ENCODE data around the gene POLR2L.
A peak's percentile ranks its signal among the peaks of the same experiment; 100 is the strongest.

Gene POLR2L

GRCh38 chr11:809287-810039, 32.9 kb downstream of the POLR2L start, which contains the start of gene RPLP2:
TSS of gene RPLP2 (plus strand) at chr11:809967. CDS start at chr11:810235, 268 bp downstream.
- Histone ChIP-seq H3K27me3 (ENCODE audit: control insufficient read depth, insufficient read depth, low read length) (no peaks in the 10 kb centered on the region), H3K9ac (ENCODE audit: low read depth, low read length) (peak within 1 kb of the TSS; percentile 93), H3K36me3 (ENCODE audit: insufficient read depth, low read length) (peaks cover 36% of the 10 kb centered on the region), H3K9me3 (replicated peaks; ENCODE audit: low read length) (no peaks in the 10 kb centered on the region), H3K4me3 (ENCODE audit: low read length) (peak within 1 kb of the TSS; percentile 79), H3K4me2 (ENCODE audit: low read length) (peak within 1 kb of the TSS; percentile 98), H3K4me1 (ENCODE audit: control insufficient read depth, insufficient read depth, low read length) (peaks cover 29% of the 10 kb centered on the region)

- H3K4me2 ChIP-seq (ENCODE audit: low read length) = peak overlapping the region; percentile 98
- H3K9ac ChIP-seq (ENCODE audit: low read depth, low read length) = peak overlapping the region; percentile 93
- H3K9me3 ChIP-seq (replicated peaks; ENCODE audit: low read length) = no peaks in the 10 kb centered on the region
- peak overlapping the region; percentile 79 for H3K4me3 ChIP-seq (ENCODE audit: low read length)
- H3K4me1 ChIP-seq (ENCODE audit: control insufficient read depth, insufficient read depth, low read length) = peaks cover 37% of the 10 kb centered on the region
- peaks cover 32% of the 10 kb centered on the region for H3K36me3 ChIP-seq (ENCODE audit: insufficient read depth, low read length)
- H3K27me3 ChIP-seq (ENCODE audit: control insufficient read depth, insufficient read depth, low read length) = no peaks in the 10 kb centered on the region
Observed at GRCh38 chr11:808427-809286, 33.7 kb downstream of the POLR2L start.

- Histone ChIP-seq H3K4me2 (ENCODE audit: low read length) (peak overlapping the region; percentile 88), H3K36me3 (ENCODE audit: insufficient read depth, low read length) (peaks cover 20% of the 10 kb centered on the region), H3K9ac (ENCODE audit: low read depth, low read length) (peak overlapping the region; percentile 81), H3K4me3 (ENCODE audit: low read length) (peak overlapping the region; percentile 66), H3K9me3 (replicated peaks; ENCODE audit: low read length) (no peaks in the 10 kb centered on the region), H3K27me3 (ENCODE audit: control insufficient read depth, insufficient read depth, low read length) (no peaks in the 10 kb centered on the region), H3K4me1 (ENCODE audit: control insufficient read depth, insufficient read depth, low read length) (peaks cover 20% of the 10 kb centered on the region)
Observed at GRCh38 chr11:804599-804964, 37.7 kb downstream of the POLR2L start.

GRCh38 chr11:803770-804598, 38.3 kb downstream of the POLR2L start:
- Histone ChIP-seq H3K4me3 (ENCODE audit: low read length) (peak overlapping the region; percentile 66), H3K9me3 (replicated peaks; ENCODE audit: low read length) (no peaks in the 10 kb centered on the region), H3K9ac (ENCODE audit: low read depth, low read length) (peak overlapping the region; percentile 81), H3K4me2 (ENCODE audit: low read length) (peak overlapping the region; percentile 88), H3K4me1 (ENCODE audit: control insufficient read depth, insufficient read depth, low read length) (peaks cover 20% of the 10 kb centered on the region), H3K36me3 (ENCODE audit: insufficient read depth, low read length) (peaks cover 20% of the 10 kb centered on the region), H3K27me3 (ENCODE audit: control insufficient read depth, insufficient read depth, low read length) (no peaks in the 10 kb centered on the region)

GRCh38 chr11:803467-803742, 38.9 kb downstream of the POLR2L start:
- Histone ChIP-seq H3K4me3 (ENCODE audit: low read length) (no peak overlapping the region), H3K4me1 (ENCODE audit: control insufficient read depth, insufficient read depth, low read length) (peaks cover 20% of the 10 kb centered on the region), H3K27me3 (ENCODE audit: control insufficient read depth, insufficient read depth, low read length) (no peaks in the 10 kb centered on the region), H3K36me3 (ENCODE audit: insufficient read depth, low read length) (peaks cover 20% of the 10 kb centered on the region), H3K4me2 (ENCODE audit: low read length) (peak overlapping the region; percentile 88), H3K9ac (ENCODE audit: low read depth, low read length) (no peak overlapping the region), H3K9me3 (replicated peaks; ENCODE audit: low read length) (no peaks in the 10 kb centered on the region)

GRCh38 chr11:802693-803466, 39.4 kb downstream of the POLR2L start:
- no peak overlapping the region for H3K4me3 ChIP-seq (ENCODE audit: low read length)
- H3K4me2 ChIP-seq (ENCODE audit: low read length) = no peak overlapping the region
- H3K9me3 ChIP-seq (replicated peaks; ENCODE audit: low read length) = no peaks in the 10 kb centered on the region
- peaks cover 20% of the 10 kb centered on the region for H3K36me3 ChIP-seq (ENCODE audit: insufficient read depth, low read length)
- no peak overlapping the region for H3K9ac ChIP-seq (ENCODE audit: low read depth, low read length)
- H3K27me3 ChIP-seq (ENCODE audit: control insufficient read depth, insufficient read depth, low read length) = no peaks in the 10 kb centered on the region
- peaks cover 20% of the 10 kb centered on the region for H3K4me1 ChIP-seq (ENCODE audit: control insufficient read depth, insufficient read depth, low read length)

GRCh38 chr11:802018-802617, 40.2 kb downstream of the POLR2L start:
- Histone ChIP-seq H3K9me3 (replicated peaks; ENCODE audit: low read length) (no peaks in the 10 kb centered on the region), H3K4me3 (ENCODE audit: low read length) (no peak overlapping the region), H3K9ac (ENCODE audit: low read depth, low read length) (no peak overlapping the region), H3K36me3 (ENCODE audit: insufficient read depth, low read length) (peaks cover 20% of the 10 kb centered on the region), H3K4me2 (ENCODE audit: low read length) (no peak overlapping the region), H3K4me1 (ENCODE audit: control insufficient read depth, insufficient read depth, low read length) (peaks cover 20% of the 10 kb centered on the region), H3K27me3 (ENCODE audit: control insufficient read depth, insufficient read depth, low read length) (no peaks in the 10 kb centered on the region)

- Histone ChIP-seq H3K9me3 (replicated peaks; ENCODE audit: low read length) (no peaks in the 10 kb centered on the region), H3K4me2 (ENCODE audit: low read length) (no peak overlapping the region), H3K9ac (ENCODE audit: low read depth, low read length) (no peak overlapping the region), H3K4me1 (ENCODE audit: control insufficient read depth, insufficient read depth, low read length) (peaks cover 29% of the 10 kb centered on the region), H3K4me3 (ENCODE audit: low read length) (no peak overlapping the region), H3K36me3 (ENCODE audit: insufficient read depth, low read length) (peaks cover 20% of the 10 kb centered on the region), H3K27me3 (ENCODE audit: control insufficient read depth, insufficient read depth, low read length) (no peaks in the 10 kb centered on the region)
Observed at GRCh38 chr11:801097-801780, 41.1 kb downstream of the POLR2L start.

GRCh38 chr11:800473-800872, 41.9 kb downstream of the POLR2L start:
- Histone ChIP-seq H3K9ac (ENCODE audit: low read depth, low read length) (no peak overlapping the region), H3K4me1 (ENCODE audit: control insufficient read depth, insufficient read depth, low read length) (peaks cover 34% of the 10 kb centered on the region), H3K9me3 (replicated peaks; ENCODE audit: low read length) (no peaks in the 10 kb centered on the region), H3K36me3 (ENCODE audit: insufficient read depth, low read length) (peaks cover 20% of the 10 kb centered on the region), H3K4me2 (ENCODE audit: low read length) (no peak overlapping the region), H3K4me3 (ENCODE audit: low read length) (no peak overlapping the region), H3K27me3 (ENCODE audit: control insufficient read depth, insufficient read depth, low read length) (no peaks in the 10 kb centered on the region)

- Histone ChIP-seq H3K27me3 (ENCODE audit: control insufficient read depth, insufficient read depth, low read length) (no peaks in the 10 kb centered on the region), H3K9ac (ENCODE audit: low read depth, low read length) (no peak overlapping the region), H3K9me3 (replicated peaks; ENCODE audit: low read length) (no peaks in the 10 kb centered on the region), H3K36me3 (ENCODE audit: insufficient read depth, low read length) (peaks cover 20% of the 10 kb centered on the region), H3K4me2 (ENCODE audit: low read length) (no peak overlapping the region), H3K4me3 (ENCODE audit: low read length) (no peak overlapping the region), H3K4me1 (ENCODE audit: control insufficient read depth, insufficient read depth, low read length) (peaks cover 37% of the 10 kb centered on the region)
Observed at GRCh38 chr11:799641-800316, 42.5 kb downstream of the POLR2L start.

All from skeletal muscle satellite cell (primary cell).